Activated naive CD4-positive, alpha-beta T cell treated with anti-CD3 and anti-CD28 coated beads for 36 hours (primary cell): Measurements from ENCODE around the gene LAMTOR4. TPM values are rescaled to one million over a fixed set of nuclear protein-coding genes. Genes with fewer than 3 reads are reported as not detected.
A peak's percentile ranks its signal among the peaks of the same experiment; 100 is the strongest.
"Not testable (repeated sequence)": the region's sequence is repeated elsewhere in the genome, so short reads cannot be mapped to it uniquely, and the experiment has no call there.

Experiments
- CTCF ChIA-PET: fragments of 350-600 bp; sonication (Branson Sonifier 250); formaldehyde crosslinking; loops from one replicate; lab custom pipeline; 2021; ENCODE audit warnings: antibody characterized with exemption; lab: Charles Lee
- DNase-seq: peaks from one replicate; pipeline ENCODE4 v3.0.0-alpha.2; 2020
- H3K27ac Mint-ChIP-seq: one replicate; pipeline ENCODE4 v1.8.0; 2021; ENCODE audit warnings: mild to moderate bottlenecking, mixed read lengths
- H3K27me3 Mint-ChIP-seq: one replicate; pipeline ENCODE4 v1.8.0; 2021; ENCODE audit warnings: low read depth, mixed read lengths
- H3K36me3 Mint-ChIP-seq: one replicate; pipeline ENCODE4 v1.8.0; 2021; ENCODE audit warnings: low read depth, mixed read lengths
- H3K4me1 Mint-ChIP-seq: one replicate; pipeline ENCODE4 v1.8.0; 2021; ENCODE audit warnings: low read depth, mixed read lengths
- H3K4me3 Mint-ChIP-seq: one replicate; pipeline ENCODE4 v1.8.0; 2021; ENCODE audit warnings: mild to moderate bottlenecking, moderate library complexity, mixed read lengths
- H3K9me3 Mint-ChIP-seq: one replicate; pipeline ENCODE4 v1.8.0; 2021; ENCODE audit warnings: mixed read lengths
- intact Hi-C: fragments of 100-400 bp; cut with micrococcal nuclease; formaldehyde crosslinking; loops from one replicate; pipeline ENCODE4 v1.15.1; 2023
- microRNA-seq: library from miRNA; unstranded; fragments of <30 nt; microRNA quantifications from one replicate; pipeline ENCODE4 v1.2.0, GENCODE V29; 2022; ENCODE audit warnings: borderline microRNAs expressed, borderline replicate concordance
- total RNA-seq, 2 experiments: library from RNA; stranded (reverse); gene quantifications; one replicate each; pipeline ENCODE4 v1.2.3, GENCODE V29; 2021

LAMTOR4 gene
- total RNA-seq, 2 experiments from 2014 or later, result 129 to 135 TPM

DNA sequence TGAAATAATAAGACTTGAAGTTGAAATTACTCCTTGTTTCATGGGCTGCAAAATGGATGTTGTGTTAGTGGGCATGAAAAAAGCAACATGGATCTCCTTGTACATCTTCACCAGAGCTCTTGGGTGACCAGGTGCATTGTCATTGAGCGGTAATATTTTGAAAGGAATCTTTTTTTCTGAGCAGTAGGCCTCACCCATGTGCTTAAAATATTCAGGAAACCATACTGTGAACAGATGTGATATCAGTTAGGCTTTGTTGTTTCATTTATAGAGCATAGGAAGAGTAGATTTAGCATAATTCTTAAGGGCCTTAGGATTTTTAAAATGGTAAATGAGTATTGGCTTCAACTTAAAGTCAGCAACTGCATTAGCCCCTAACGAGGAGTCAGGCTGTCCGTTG, 44.3 kb downstream of the LAMTOR4 start:
- Mint-ChIP-seq H3K27me3 (no peaks in the 10 kb centered on the region), H3K36me3 (peaks cover 3% of the 10 kb centered on the region), H3K27ac (no peak overlapping the region), H3K4me3 (no peak overlapping the region), H3K4me1 (peaks cover 55% of the 10 kb centered on the region), H3K9me3 (no peaks in the 10 kb centered on the region)
- DNase-seq, result no peak
- intact Hi-C loops, result no loop called here
- CTCF ChIA-PET, result interaction anchor here (0.9 to 4.9 kb wide), 10 partner anchors 12 to 64 kb away, joined by 3 to 17 read pairs (median 4); partner anchors contain the start of gene GAL3ST4

GRCh38 chr7:100195222-100195621, 46.5 kb downstream of the LAMTOR4 start:
- peak overlapping the region; percentile 10 for H3K27ac Mint-ChIP-seq
- peaks cover 51% of the 10 kb centered on the region for H3K4me1 Mint-ChIP-seq
- intact Hi-C loops, result no loop called here
- DNase-seq, result no peak
- CTCF ChIA-PET, result interaction anchor here (1.5 to 4.9 kb wide), 4 partner anchors 14 to 62 kb away, joined by 4 to 17 read pairs (median 10); no protein-coding TSS in a partner anchor
- no peaks in the 10 kb centered on the region for H3K27me3 Mint-ChIP-seq
- H3K36me3 Mint-ChIP-seq, result peaks cover 3% of the 10 kb centered on the region
- no peaks in the 10 kb centered on the region for H3K9me3 Mint-ChIP-seq
- H3K4me3 Mint-ChIP-seq, result no peak overlapping the region

DNA sequence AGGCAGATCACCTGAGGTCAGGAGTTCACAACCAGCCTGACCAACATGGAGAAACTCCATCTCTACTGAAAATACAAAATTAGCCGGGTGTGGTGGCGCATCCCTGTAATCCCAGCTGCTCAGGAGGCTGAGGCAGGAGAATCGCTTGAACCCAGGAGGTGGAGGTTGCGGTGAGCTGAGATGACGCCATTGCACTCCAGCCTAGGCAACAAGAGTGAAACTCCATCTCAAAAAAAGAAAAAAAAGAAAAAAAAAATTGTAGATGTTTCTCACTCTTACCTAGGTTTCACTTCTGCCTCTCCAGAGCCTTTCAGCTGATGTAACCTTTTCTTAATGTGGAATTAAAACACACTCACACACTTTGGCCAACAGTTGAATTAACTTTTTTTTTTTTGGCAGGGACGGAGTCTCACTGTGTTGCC, 47.2 kb downstream of the LAMTOR4 start:
- H3K27me3 Mint-ChIP-seq, intact Hi-C loops, H3K9me3 Mint-ChIP-seq, DNase-seq, H3K36me3 Mint-ChIP-seq, H3K4me3 Mint-ChIP-seq: not testable (repeated sequence)
- peaks cover 46% of the 10 kb centered on the region for H3K4me1 Mint-ChIP-seq
- CTCF ChIA-PET, result interaction anchor here (0.6 to 4.9 kb wide), 6 partner anchors 19 to 201 kb away, joined by 4 to 14 read pairs (median 5); partner anchors contain the start of gene GPC2
- H3K27ac Mint-ChIP-seq, result peak overlapping the region; percentile 21

DNA sequence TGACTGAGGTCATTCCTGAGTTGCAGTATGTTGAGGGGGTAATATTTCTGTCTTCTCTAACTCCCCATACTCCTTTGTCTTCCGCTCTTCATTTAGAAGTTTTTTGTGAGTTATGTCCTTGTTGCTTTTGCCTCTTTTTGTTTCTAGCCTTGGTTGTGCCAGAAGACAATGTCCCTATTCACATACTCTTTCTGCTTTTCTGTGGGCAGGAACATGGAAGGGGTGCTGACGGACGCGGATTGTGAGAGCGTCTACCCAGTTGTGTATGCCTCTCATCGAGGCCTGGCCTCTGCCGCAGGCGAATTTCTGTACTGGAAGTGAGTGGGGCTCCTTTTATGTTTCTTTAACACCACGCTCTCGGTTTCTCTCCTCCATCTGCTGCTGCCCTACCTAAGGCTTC, 49.5 kb downstream of the LAMTOR4 start:
- Mint-ChIP-seq H3K4me3 (no peak overlapping the region), H3K9me3 (no peaks in the 10 kb centered on the region), H3K27me3 (no peaks in the 10 kb centered on the region), H3K27ac (no peak overlapping the region), H3K36me3 (peaks cover 3% of the 10 kb centered on the region), H3K4me1 (peaks cover 26% of the 10 kb centered on the region)
- intact Hi-C loops, result no loop called here
- CTCF ChIA-PET, result no interaction called here
- no peak for DNase-seq

- Mint-ChIP-seq H3K9me3 (no peaks in the 10 kb centered on the region), H3K4me1 (peaks cover 9% of the 10 kb centered on the region), H3K27ac (no peak overlapping the region), H3K27me3 (no peaks in the 10 kb centered on the region), H3K4me3 (no peak overlapping the region), H3K36me3 (no peaks in the 10 kb centered on the region)
- intact Hi-C loops, result no loop called here
- no peak for DNase-seq
- CTCF ChIA-PET, result interaction anchor here (1.1 kb wide), 1 partner anchor 10 kb away, joined by 3 read pairs; no protein-coding TSS in a partner anchor
Measured at GRCh38 chr7:100200693-100201092, 52.0 kb downstream of the LAMTOR4 start.

Small RNA genes within 50 kb of the gene (microRNA-seq; reads per million reads assigned to microRNA genes)
- not detected for gene MIR4658

Other genes starting within 250 kb of the LAMTOR4 start
- 10 to 100 TPM; 25.7 to 25.8 TPM for gene TRIM4, start 229.4 kb upstream of the LAMTOR4 start, total RNA-seq
- 1 to 10 TPM in 1 of 2 experiments, under 1 TPM in 1; 0.62 to 1.1 TPM for gene GJC3, start 219.3 kb upstream of the LAMTOR4 start, total RNA-seq
- not detected for gene AZGP1, start 172.9 kb upstream of the LAMTOR4 start, total RNA-seq
- 10 to 100 TPM; 64.4 to 67.9 TPM for gene ZKSCAN1, start 133.3 kb upstream of the LAMTOR4 start, total RNA-seq
- gene ZSCAN21, start 99.1 kb upstream of the LAMTOR4 start, total RNA-seq, result 1 to 10 TPM; 6.2 to 6.4 TPM
- 10 to 100 TPM; 13.1 to 14.0 TPM for gene ZNF3, start 67.2 kb upstream of the LAMTOR4 start, total RNA-seq
- gene COPS6, start 59.9 kb upstream of the LAMTOR4 start, total RNA-seq, result 10 to 100 TPM; 97.1 to 97.8 TPM
- gene MCM7, start 47.5 kb upstream of the LAMTOR4 start, total RNA-seq, result 100 to 1,000 TPM; 390 to 395 TPM
- gene AP4M1, start 47.3 kb upstream of the LAMTOR4 start, total RNA-seq, result 10 to 100 TPM; 12.6 to 12.7 TPM
- gene TAF6, start 29.6 kb upstream of the LAMTOR4 start, total RNA-seq, result 10 to 100 TPM; 48.9 to 53.5 TPM
- gene CNPY4, start 29.3 kb upstream of the LAMTOR4 start, total RNA-seq, result 1 to 10 TPM; 7.2 to 8.7 TPM
- 1 to 10 TPM; 2.3 to 2.9 TPM for gene MBLAC1, start 22.0 kb upstream of the LAMTOR4 start, total RNA-seq
- gene TRAPPC14, start 9.8 kb downstream of the LAMTOR4 start, total RNA-seq, result 10 to 100 TPM; 21.2 to 21.6 TPM
- gene GAL3ST4, start 19.7 kb downstream of the LAMTOR4 start, total RNA-seq, result 1 to 10 TPM; 6.2 to 6.5 TPM
- gene GPC2, start 28.5 kb downstream of the LAMTOR4 start, total RNA-seq, result 1 to 10 TPM; 7.6 to 9.5 TPM
- gene STAG3, start 29.0 kb downstream of the LAMTOR4 start, total RNA-seq, result 10 to 100 TPM; 38.4 to 41.0 TPM
- 10 to 100 TPM; 22.7 to 22.8 TPM for gene PVRIG, start 71.0 kb downstream of the LAMTOR4 start, total RNA-seq
- not detected for gene SPDYE3, start 158.8 kb downstream of the LAMTOR4 start, total RNA-seq
- 10 to 100 TPM; 30.5 to 31.4 TPM for gene PILRB, start 209.2 kb downstream of the LAMTOR4 start, total RNA-seq
- gene PILRA, start 224.6 kb downstream of the LAMTOR4 start, total RNA-seq, result under 1 TPM; 0.27 to 0.29 TPM